Measurements from ENCODE around the gene CD300LF.

DNA sequence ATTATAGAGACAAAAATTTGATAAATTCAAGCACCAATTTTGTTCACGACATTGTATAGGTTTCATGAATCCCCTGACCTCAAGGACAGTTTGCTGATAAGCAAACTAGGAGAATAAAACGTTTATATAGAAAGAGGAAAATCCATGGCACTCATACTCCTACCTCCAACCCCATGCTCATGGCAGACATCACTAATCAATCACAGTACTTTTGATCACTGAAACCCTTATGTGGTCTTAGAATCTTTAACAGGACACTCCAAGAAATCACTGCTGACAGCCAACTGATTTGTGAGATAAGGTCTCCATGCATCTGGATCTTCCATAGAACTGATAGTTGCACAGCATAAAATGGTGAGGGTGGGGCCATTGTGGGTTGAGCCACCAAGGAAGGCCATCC, 31.0 kb upstream of the CD300LF start:
- TF ChIP-seq, protein P1, sequence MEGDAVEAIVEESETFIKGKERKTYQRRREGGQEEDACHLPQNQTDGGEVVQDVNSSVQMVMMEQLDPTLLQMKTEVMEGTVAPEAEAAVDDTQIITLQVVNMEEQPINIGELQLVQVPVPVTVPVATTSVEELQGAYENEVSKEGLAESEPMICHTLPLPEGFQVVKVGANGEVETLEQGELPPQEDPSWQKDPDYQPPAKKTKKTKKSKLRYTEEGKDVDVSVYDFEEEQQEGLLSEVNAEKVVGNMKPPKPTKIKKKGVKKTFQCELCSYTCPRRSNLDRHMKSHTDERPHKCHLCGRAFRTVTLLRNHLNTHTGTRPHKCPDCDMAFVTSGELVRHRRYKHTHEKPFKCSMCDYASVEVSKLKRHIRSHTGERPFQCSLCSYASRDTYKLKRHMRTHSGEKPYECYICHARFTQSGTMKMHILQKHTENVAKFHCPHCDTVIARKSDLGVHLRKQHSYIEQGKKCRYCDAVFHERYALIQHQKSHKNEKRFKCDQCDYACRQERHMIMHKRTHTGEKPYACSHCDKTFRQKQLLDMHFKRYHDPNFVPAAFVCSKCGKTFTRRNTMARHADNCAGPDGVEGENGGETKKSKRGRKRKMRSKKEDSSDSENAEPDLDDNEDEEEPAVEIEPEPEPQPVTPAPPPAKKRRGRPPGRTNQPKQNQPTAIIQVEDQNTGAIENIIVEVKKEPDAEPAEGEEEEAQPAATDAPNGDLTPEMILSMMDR (IDR thresholded peaks at IDR 0.05; ENCODE audit: poor library complexity): no peak
- no peak for TF ChIP-seq EZH2 (IDR thresholded peaks at IDR 0.05; ENCODE audit: borderline replicate concordance)
- TF ChIP-seq EZH2phosphoT487 (IDR thresholded peaks at IDR 0.05; ENCODE audit: low read depth, severe bottlenecking, unreplicated experiment): no peak

All from hepatocyte (in vitro differentiated cells).